Activated CD8-positive, alpha-beta memory T cell treated with anti-CD3 and anti-CD28 coated beads, Interleukin-2, amount 50 U/mL, for 48 hours (primary cell): ENCODE results near the gene SMARCD2.
"Not testable (repeated sequence)": the region's sequence is repeated elsewhere in the genome, so short reads cannot be mapped to it uniquely, and the experiment has no call there.

Experiments used
- DNase-seq: peaks from one replicate; pipeline ENCODE4 v3.0.0-alpha.2; 2020

SMARCD2 gene

DNA sequence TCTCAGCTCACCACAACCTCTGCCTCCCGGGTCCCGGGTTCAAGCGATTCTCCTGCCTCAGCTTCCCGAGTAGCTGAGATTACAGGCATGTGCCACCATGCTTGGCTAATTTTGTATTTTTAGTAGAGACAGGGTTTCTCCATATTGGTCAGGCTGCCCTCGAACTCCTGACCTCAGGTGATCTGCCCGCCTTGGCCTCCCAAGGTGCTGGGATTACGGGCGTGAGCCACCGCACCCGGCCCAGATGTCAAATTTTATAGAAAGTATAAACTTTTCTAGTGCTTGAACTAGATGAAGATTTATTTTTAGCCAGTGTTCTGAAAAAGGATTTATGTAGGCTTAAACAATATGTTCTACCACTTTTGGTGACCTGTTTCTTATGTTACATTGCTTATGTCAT, 46.1 kb downstream of the SMARCD2 start:
- DNase-seq = not testable (repeated sequence)

DNA sequence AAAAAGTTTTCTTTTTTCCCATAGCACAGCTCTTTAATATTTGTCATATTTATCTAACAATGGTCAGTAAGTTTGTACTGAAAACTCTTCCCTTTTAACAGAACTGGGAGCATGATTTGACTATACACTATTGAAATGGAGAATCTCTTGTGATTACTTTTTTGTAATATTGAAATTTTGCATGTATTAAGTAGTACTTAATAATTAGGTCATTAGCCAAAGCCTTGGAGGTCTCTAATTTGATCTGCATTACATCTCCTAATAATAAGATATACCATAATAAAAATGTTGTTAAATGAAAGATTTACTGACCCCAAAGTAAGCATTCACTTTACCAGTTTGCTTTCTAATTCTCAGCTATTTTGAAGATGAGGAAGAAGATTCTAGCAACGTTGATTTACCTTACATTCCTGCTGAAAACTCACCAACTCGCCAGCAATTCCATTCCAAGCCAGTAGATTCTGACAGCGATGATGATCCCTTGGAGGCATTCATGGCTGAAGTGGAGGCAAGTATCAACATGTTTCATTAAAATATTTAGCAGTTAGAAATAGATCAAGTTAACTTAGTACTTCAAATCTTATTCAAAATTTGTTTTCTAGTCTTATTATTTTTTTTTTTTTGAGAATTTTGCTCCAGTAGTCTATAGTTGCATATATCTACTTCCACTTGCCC, 50.3 kb downstream of the SMARCD2 start:
- DNase-seq = no peak

DNA sequence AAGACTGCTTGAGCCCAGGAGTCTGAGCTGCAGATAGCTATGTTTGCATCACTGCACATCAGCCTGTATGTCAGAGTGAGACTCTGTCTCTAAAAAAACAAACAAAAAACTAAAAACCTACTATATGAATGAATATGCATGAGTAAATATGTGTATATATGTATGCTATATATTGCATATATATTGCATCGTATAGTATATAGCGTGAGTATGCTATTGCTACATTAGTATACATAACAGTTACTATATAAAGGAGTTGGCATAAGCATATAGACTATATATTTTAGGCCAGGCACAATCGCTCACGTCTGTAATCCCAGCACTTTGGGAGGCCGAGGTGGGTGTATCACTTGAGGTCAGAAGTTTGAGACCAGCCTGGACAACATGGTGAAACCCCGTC, 52.4 kb downstream of the SMARCD2 start:
- DNase-seq = no peak

DNA sequence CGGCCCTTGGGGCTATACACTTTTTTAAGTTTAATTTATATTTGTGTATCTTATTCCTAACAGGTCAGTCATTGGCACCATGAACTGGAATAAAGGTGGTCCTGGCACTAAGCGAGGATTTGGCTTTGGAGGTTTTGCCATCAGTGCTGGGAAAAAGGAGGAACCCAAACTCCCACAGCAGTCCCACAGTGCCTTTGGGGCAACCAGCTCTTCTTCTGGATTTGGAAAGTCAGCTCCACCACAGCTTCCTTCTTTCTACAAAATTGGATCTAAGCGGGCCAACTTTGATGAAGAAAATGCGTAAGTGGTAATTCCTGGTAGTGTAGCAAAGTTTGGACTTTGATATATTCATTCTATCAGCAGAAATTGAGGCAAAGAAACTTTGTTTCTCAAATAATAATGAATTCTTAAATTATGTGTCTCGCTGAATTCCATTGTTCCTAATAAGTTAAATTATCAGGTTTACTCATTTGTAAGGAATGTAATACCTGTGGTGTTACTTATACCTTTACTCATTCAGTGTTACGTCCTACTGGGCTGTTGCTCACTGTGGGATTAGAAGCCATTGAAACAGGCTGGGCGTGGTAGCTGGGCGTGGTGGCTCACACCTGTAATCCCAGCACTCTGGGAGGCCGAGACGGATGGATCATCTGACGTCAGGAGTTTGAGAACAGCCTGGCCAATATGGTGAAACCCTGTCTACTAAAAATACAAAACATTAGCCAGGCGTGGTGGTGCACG, 55.3 kb downstream of the SMARCD2 start:
- DNase-seq = no peak

DNA sequence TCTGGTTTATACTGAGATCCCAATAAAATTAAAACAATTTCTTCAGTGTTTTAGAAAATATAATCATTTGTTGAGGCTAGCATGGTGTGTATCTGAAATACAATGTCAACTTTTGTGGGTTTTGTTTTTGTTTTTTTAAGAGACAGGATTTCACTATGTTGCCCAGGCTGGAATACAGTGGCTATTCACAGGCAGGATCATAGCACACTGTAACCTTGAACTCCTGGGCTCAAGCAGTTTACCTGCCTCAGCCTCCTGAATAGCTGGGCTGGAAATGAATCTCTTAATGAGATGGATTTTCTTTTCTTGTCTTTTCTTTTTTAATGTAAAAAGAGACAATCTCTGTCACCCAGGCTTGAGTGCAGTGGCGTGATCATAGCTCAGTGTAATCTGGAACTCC, 56.4 kb downstream of the SMARCD2 start:
- DNase-seq = no peak

- no peak for DNase-seq
Measured at GRCh38 chr17:63785556-63785955, 56.9 kb downstream of the SMARCD2 start.

- no peak for DNase-seq
Measured at GRCh38 chr17:63783522-63783921, 59.0 kb downstream of the SMARCD2 start.
